H1 (cell line): ENCODE data around the gene BRICD5. TPM values are rescaled to one million over a fixed set of nuclear protein-coding genes. Genes with fewer than 3 reads are reported as not detected.

ENCODE experiments used
- CTCF ChIA-PET: fragments of 300-600 bp; sonication (Branson Sonifier 250); formaldehyde crosslinking; loops from one replicate; lab custom pipeline; 2021; ENCODE audit not compliant: partially characterized antibody; lab: Charles Lee
- POLR2A ChIA-PET: fragments of 300-600 bp; sonication (Branson Sonifier 250); formaldehyde crosslinking; loops from one replicate; lab custom pipeline; 2021; ENCODE audit warnings: inconsistent platforms; ENCODE audit not compliant: partially characterized antibody; lab: Charles Lee
- DNase-seq, 2 experiments: peaks; one replicate each; pipeline versions ENCODE4 v3.0.0 to v3.0.0-alpha.2; 2010 to 2022; ENCODE audit warnings: low spot score in 2 of 2, low read depth in 1 of 2, mixed read lengths in 1 of 2
- FAIRE-seq: peaks from 2 replicates; lab custom pipeline; 2011; peaks lifted over from hg19 to GRCh38; lab: Jason Lieb, UNC
- H2AFZ ChIP-seq: 2 replicates; pipeline ENCODE4 v1.8.1; 2012; ENCODE audit warnings: low read length, inconsistent platforms
- H2AK5ac ChIP-seq: 2 replicates; pipeline ENCODE4 v1.6.1; 2013; ENCODE audit warnings: low read depth, low read length
- H2BK120ac ChIP-seq: replicated peaks from 2 replicates; pipeline ENCODE3; 2013; ENCODE audit warnings: low read depth, low read length, inconsistent platforms
- H2BK12ac ChIP-seq: 2 replicates; pipeline ENCODE4 v1.6.1; 2013; ENCODE audit warnings: low read depth, low read length
- H2BK15ac ChIP-seq: 2 replicates; pipeline ENCODE4 v1.6.1; 2013; ENCODE audit warnings: low read length
- H2BK20ac ChIP-seq: 2 replicates; pipeline ENCODE4 v1.6.1; 2013; ENCODE audit warnings: low read length
- H2BK5ac ChIP-seq: 2 replicates; pipeline ENCODE4 v1.6.1; 2013; ENCODE audit warnings: low read depth, low read length
- H3K14ac ChIP-seq: 2 replicates; pipeline ENCODE4 v1.6.1; 2013; ENCODE audit warnings: inconsistent platforms; ENCODE audit not compliant: insufficient read length
- H3K18ac ChIP-seq: 2 replicates; pipeline ENCODE4 v1.6.1; 2013; ENCODE audit warnings: low read length; ENCODE audit errors: extremely low read depth
- H3K23ac ChIP-seq: 2 replicates; pipeline ENCODE4 v1.6.1; 2013; ENCODE audit warnings: inconsistent platforms; ENCODE audit not compliant: insufficient read length
- H3K23me2 ChIP-seq: 2 replicates; pipeline ENCODE4 v1.6.1; 2013; ENCODE audit warnings: low read depth, low read length
- H3K27ac ChIP-seq: 2 replicates; pipeline ENCODE4 v1.6.1; 2011; ENCODE audit warnings: low read depth, low read length, inconsistent platforms
- H3K27me3 ChIP-seq, 4 experiments: replicated peaks in 1 of 4; 1 replicate in 1 of 4; 2 replicates in 3 of 4; pipeline versions ENCODE4 v1.6.1 to v1.8.1; 2011 to 2013; ENCODE audit warnings: low read length in 3 of 4, mild to moderate bottlenecking in 3 of 4, inconsistent platforms in 2 of 4, mixed read lengths in 2 of 4, moderate library complexity in 1 of 4; ENCODE audit not compliant: control insufficient read depth in 3 of 4, insufficient read depth in 3 of 4; ENCODE audit errors: extremely low read depth in 1 of 4
- H3K36me3 ChIP-seq, 4 experiments: 2 replicates each; pipeline versions ENCODE4 v1.6.1 to v1.8.1; 2011 to 2013; ENCODE audit warnings: mild to moderate bottlenecking in 4 of 4, low read length in 3 of 4, moderate library complexity in 2 of 4, control low read depth in 1 of 4, inconsistent platforms in 1 of 4; ENCODE audit not compliant: insufficient read depth in 4 of 4, control insufficient read depth in 2 of 4
- H3K4ac ChIP-seq: replicated peaks from 2 replicates; pipeline ENCODE3; 2013; ENCODE audit warnings: low read length, low read depth, mixed read lengths, inconsistent platforms; ENCODE audit not compliant: insufficient read length
- H3K4me1 ChIP-seq, 4 experiments: replicated peaks in 1 of 4; 1 replicate in 1 of 4; 2 replicates in 3 of 4; pipeline versions ENCODE4 v1.6.1 to v1.8.1; 2011 to 2013; ENCODE audit warnings: low read length in 3 of 4, inconsistent platforms in 2 of 4, mixed read lengths in 1 of 4; ENCODE audit not compliant: insufficient read depth in 4 of 4, control insufficient read depth in 3 of 4
- H3K4me2 ChIP-seq, 2 experiments: 2 replicates each; pipeline versions ENCODE4 v1.6.1 to v1.8.1; 2011 to 2013; ENCODE audit warnings: low read depth in 2 of 2, low read length in 2 of 2, control low read depth in 1 of 2, inconsistent platforms in 1 of 2, mild to moderate bottlenecking in 1 of 2; ENCODE audit not compliant: insufficient read depth in 1 of 2
- H3K4me3 ChIP-seq, 4 experiments: fragments of 200-600, 300-600 bp in 1 of 4; sonication (generic), shearing (Covaris generic), sonication (Bioruptor Twin) in 1 of 4; 2 replicates each; pipeline versions ENCODE4 v1.5.1 to v1.8.1; 2011 to 2016; ENCODE audit warnings: low read length in 4 of 4, low read depth in 3 of 4, control low read depth in 2 of 4, inconsistent platforms in 2 of 4, mild to moderate bottlenecking in 2 of 4, mixed read lengths in 1 of 4, moderate library complexity in 1 of 4; ENCODE audit not compliant: insufficient read depth in 2 of 4; ENCODE audit errors: extremely low read depth in 1 of 4
- H3K56ac ChIP-seq: replicated peaks from 2 replicates; pipeline ENCODE3; 2013; ENCODE audit warnings: low read depth, mild to moderate bottlenecking, mixed read lengths, low read length, inconsistent platforms; ENCODE audit not compliant: insufficient read length
- H3K79me1 ChIP-seq: 2 replicates; pipeline ENCODE4 v1.6.1; 2013; ENCODE audit warnings: low read depth, low read length, control low read depth
- H3K79me2 ChIP-seq, 2 experiments: 2 replicates each; pipeline versions ENCODE4 v1.6.1 to v1.8.1; 2012 to 2013; ENCODE audit warnings: low read length in 2 of 2, mild to moderate bottlenecking in 2 of 2, inconsistent platforms in 1 of 2; ENCODE audit not compliant: insufficient read depth in 2 of 2, control insufficient read depth in 1 of 2
- H3K9ac ChIP-seq, 4 experiments: replicated peaks in 1 of 4; 1 replicate in 1 of 4; 2 replicates in 3 of 4; pipeline versions ENCODE4 v1.6.1 to v1.8.1; 2011 to 2013; ENCODE audit warnings: low read depth in 3 of 4, low read length in 3 of 4, control low read depth in 2 of 4, mild to moderate bottlenecking in 2 of 4, moderate library complexity in 2 of 4, inconsistent platforms in 1 of 4; ENCODE audit errors: extremely low read depth in 1 of 4
- H3K9me3 ChIP-seq, 2 experiments: 2 replicates each; pipeline versions ENCODE4 v1.6.1 to v1.8.1; 2012 to 2013; ENCODE audit warnings: mild to moderate bottlenecking in 2 of 2, moderate library complexity in 2 of 2, control low read depth in 1 of 2, inconsistent platforms in 1 of 2, low read depth in 1 of 2, low read length in 1 of 2, mixed read lengths in 1 of 2; ENCODE audit not compliant: insufficient read depth in 2 of 2
- H4K20me1 ChIP-seq, 2 experiments: replicated peaks in 1 of 2; 2 replicates each; pipeline versions ENCODE3 to v1.8.1; 2011 to 2013; ENCODE audit warnings: inconsistent platforms in 2 of 2, low read length in 2 of 2, mild to moderate bottlenecking in 1 of 2; ENCODE audit not compliant: insufficient read depth in 2 of 2, control insufficient read depth in 1 of 2
- H4K5ac ChIP-seq: 2 replicates; pipeline ENCODE4 v1.6.1; 2013; ENCODE audit warnings: low read length, low read depth, mixed read lengths, inconsistent platforms; ENCODE audit not compliant: insufficient read length
- H4K8ac ChIP-seq: 2 replicates; pipeline ENCODE4 v1.8.0; 2013; ENCODE audit warnings: mild to moderate bottlenecking, moderate library complexity, low read length, inconsistent platforms; ENCODE audit not compliant: insufficient read depth; ENCODE audit errors: extremely low read depth
- H4K91ac ChIP-seq: replicated peaks from 2 replicates; pipeline ENCODE3; 2013; ENCODE audit warnings: low read length, mixed read lengths, inconsistent platforms; ENCODE audit not compliant: insufficient read length
- ASH2L ChIP-seq: fragments of 200-600, 300-600 bp; sonication (generic); IDR thresholded peaks from one replicate; pipeline ENCODE4 v1.7.1; 2017; ENCODE audit warnings: low read length
- BCL11A ChIP-seq, 2 experiments: IDR thresholded peaks; one replicate each; pipeline ENCODE4 v1.6.1; 2011; ENCODE audit warnings: low read depth in 2 of 2, low read length in 2 of 2, mild to moderate bottlenecking in 2 of 2
- CBX5 ChIP-seq: fragments of 300-800, 300-1000 bp; sonication (generic); IDR thresholded peaks from 2 replicates; pipeline ENCODE4 v1.7.1; 2016; ENCODE audit warnings: antibody characterized with exemption, low read length, low read depth
- JUN ChIP-seq: IDR thresholded peaks from 2 replicates; pipeline ENCODE4 v1.6.1; 2011; ENCODE audit warnings: low read depth, mild to moderate bottlenecking, improper control_type of control experiment, low read length
- MAFK ChIP-seq: IDR thresholded peaks from 2 replicates; pipeline ENCODE4 v1.6.1; 2012; ENCODE audit warnings: low read depth, mild to moderate bottlenecking, improper control_type of control experiment, low read length
- NANOG ChIP-seq: IDR thresholded peaks from 2 replicates; pipeline ENCODE4 v1.6.1; 2011; ENCODE audit warnings: low read length, low read depth, mild to moderate bottlenecking, inconsistent platforms; ENCODE audit not compliant: insufficient read depth, poor library complexity, severe bottlenecking
- POLR2A ChIP-seq, 2 experiments: IDR thresholded peaks; 1 replicate in 1 of 2; 2 replicates in 1 of 2; pipeline ENCODE4 v1.6.1; 2011; ENCODE audit warnings: low read depth in 2 of 2, low read length in 2 of 2, mild to moderate bottlenecking in 2 of 2; ENCODE audit errors: control extremely low read depth in 1 of 2
- POU5F1 ChIP-seq: IDR thresholded peaks from 2 replicates; pipeline ENCODE4 v1.6.1; 2011; ENCODE audit warnings: low read depth, mild to moderate bottlenecking, low read length, moderate library complexity
- RBBP5 ChIP-seq: IDR thresholded peaks from 2 replicates; pipeline ENCODE4 v1.7.1; 2012; ENCODE audit warnings: low read depth, mild to moderate bottlenecking, inconsistent platforms, low read length, moderate library complexity, borderline replicate concordance
- SAP30 ChIP-seq: fragments of 300-600 bp; sonication (generic); IDR thresholded peaks from 2 replicates; pipeline ENCODE4 v1.7.1; 2012; ENCODE audit warnings: low read length, moderate library complexity, mild to moderate bottlenecking, inconsistent platforms; ENCODE audit not compliant: insufficient read depth, insufficient replicate concordance
- SP1 ChIP-seq: IDR thresholded peaks from 2 replicates; pipeline ENCODE4 v1.6.1; 2011; ENCODE audit warnings: low read depth, low read length
- SP2 ChIP-seq: IDR thresholded peaks from 2 replicates; pipeline ENCODE4 v1.6.1; 2012; ENCODE audit warnings: mild to moderate bottlenecking, low read length, inconsistent platforms
- SRF ChIP-seq: IDR thresholded peaks from 2 replicates; pipeline ENCODE4 v1.6.1; 2011; ENCODE audit warnings: mild to moderate bottlenecking, low read depth, low read length, moderate library complexity
- TEAD4 ChIP-seq: IDR thresholded peaks from 2 replicates; pipeline ENCODE4 v1.6.1; 2012; ENCODE audit warnings: low read depth, low read length, inconsistent platforms, mixed read lengths
- ZNF274 ChIP-seq: IDR thresholded peaks from 2 replicates; pipeline ENCODE4 v1.7.0; 2012; ENCODE audit warnings: low read length, borderline replicate concordance; ENCODE audit errors: extremely low read depth
- WGBS, 2 experiments: shearing (Covaris generic) in 1 of 2; methylation state at CpG; one replicate each; pipeline versions ENCODE4 v1.1.6 to v1.1.7; 2013 to 2015; ENCODE audit warnings: low lambda C conversion rate in 2 of 2, mixed read lengths in 2 of 2, inconsistent platforms in 1 of 2, low coverage in 1 of 2, missing lambda C conversion rate in 1 of 2; ENCODE audit not compliant: insufficient replicate concordance in 2 of 2, insufficient coverage in 1 of 2, insufficient read length in 1 of 2; ENCODE audit errors: extremely low coverage in 1 of 2, missing lambda C conversion rate in 1 of 2; 5-methylcytosine and 5-hydroxymethylcytosine counted together
- polyA plus RNA-seq, 7 experiments: library from polyadenylated mRNA; depleted of rRNA in 3 of 7; stranded (reverse) in 5 of 7; unstranded in 2 of 7; fragments of >200 nt in 5 of 7; fragments of 200-250 nt in 2 of 7; gene quantifications; 1 replicate in 5 of 7; 2 replicates in 1 of 7; 4 replicates in 1 of 7; pipeline versions ENCODE4 v1.2.1 to v1.2.3, GENCODE V29; 2011 to 2013; ENCODE audit warnings: missing spikeins in 2 of 7, mixed read lengths in 2 of 7
- total RNA-seq: library from RNA; stranded (reverse); fragmentation: NEBNext Ultra II Directional; extraction: Animal tissue kit (Norgen Biotek cat#: 25700); gene quantifications from 2 replicates; pipeline ENCODE4 v1.2.1, GENCODE V29; 2021

The BRICD5 gene
- total and polyA plus RNA-seq, 2 of the 8 experiments (the other 6 are each of a cell fraction or from before 2014, with no cell fraction given): 8.5 to 14.2 TPM

DNA sequence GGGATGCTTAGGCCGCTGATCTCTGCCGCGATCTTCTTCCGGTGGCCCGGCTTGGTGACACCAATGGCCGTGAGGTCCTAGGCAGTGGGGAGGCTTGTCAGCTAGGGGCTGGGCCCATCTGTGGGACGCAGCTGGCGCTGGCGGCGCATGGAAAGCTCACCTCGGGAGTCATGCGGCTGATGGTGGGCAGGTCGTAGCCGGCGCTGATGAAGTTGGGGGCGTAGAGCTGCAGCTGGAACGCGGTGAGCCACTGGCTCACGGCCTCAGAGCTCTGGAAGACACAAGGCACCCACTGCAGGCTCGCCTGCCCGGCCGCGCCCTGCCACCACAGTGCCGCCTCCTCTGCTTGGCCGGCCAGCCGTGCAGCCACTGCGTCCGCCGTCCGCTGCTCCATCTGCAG is 27.0 kb downstream of the BRICD5 start:
- no peak overlapping the region for H2AFZ ChIP-seq
- ChIA-PET CTCF (interaction anchor here (0.5 to 0.8 kb wide), 2 partner anchors 11 to 128 kb away, joined by 3 to 4 read pairs; no protein-coding TSS in a partner anchor), POLR2A (interaction anchor here (0.6 to 4.9 kb wide), 10 partner anchors 9 to 158 kb away, joined by 3 to 17 read pairs (median 3); partner anchors contain the start of genes NHERF2, PGP and TRAF7)
- H2BK120ac ChIP-seq: no peak overlapping the region
- H4K91ac ChIP-seq: no peak overlapping the region
- no peaks in the 10 kb centered on the region for H3K79me2 ChIP-seq
- H3K18ac ChIP-seq: no peak overlapping the region
- DNase-seq: no peak
- H3K56ac ChIP-seq: no peak overlapping the region
- H3K4me1 ChIP-seq: peaks cover 0 to 7% (median 2%) of the 10 kb centered on the region in 4 experiments; a peak in 4 of 7 replicates
- H2BK20ac ChIP-seq: no peak overlapping the region
- no peak overlapping the region for H4K8ac ChIP-seq
- H4K5ac ChIP-seq: no peak overlapping the region
- H2AK5ac ChIP-seq: no peak overlapping the region
- FAIRE-seq: no peak
- peaks cover 0 to 6% of the 10 kb centered on the region in 2 experiments for H4K20me1 ChIP-seq
- peaks cover 0 to 4% (median 0%) of the 10 kb centered on the region in 4 experiments; a peak in 1 of 8 replicates for H3K36me3 ChIP-seq
- no peak overlapping the region for H3K4me2 ChIP-seq
- no peak overlapping the region for H3K14ac ChIP-seq
- H3K9ac ChIP-seq: no peak overlapping the region
- H2BK12ac ChIP-seq: no peak overlapping the region
- no peak overlapping the region for H2BK15ac ChIP-seq
- H3K27me3 ChIP-seq: no peaks in the 10 kb centered on the region; a peak in 1 of 7 replicates
- TF ChIP-seq SAP30 (no peak), MAFK (no peak), TEAD4 (no peak), RBBP5 (no peak), SP1 (no peak), NANOG (no peak), POLR2A (IDR thresholded peaks at IDR 0.05; ENCODE audit: control extremely low read depth in 1 of 2, low read depth in 2 of 2, low read length in 2 of 2) (no peak), BCL11A (IDR thresholded peaks at IDR 0.05; ENCODE audit: low read depth in 2 of 2, low read length in 2 of 2) (no peak), POU5F1 (no peak), JUN (no peak), ASH2L (no peak), SRF (no peak), CBX5 (no peak), ZNF274 (no peak), SP2 (no peak)
- peaks cover 2% of the 10 kb centered on the region; the same call in 1 of the 2 replicates for H3K23me2 ChIP-seq
- 96% methylated on average over 29 of the region's 30 CpGs; no CpG with 5 or more reads in 1 of the 2 experiments for WGBS, 2 experiments
- H3K4ac ChIP-seq: no peak overlapping the region
- H2BK5ac ChIP-seq: no peak overlapping the region
- H3K79me1 ChIP-seq: no peaks in the 10 kb centered on the region
- no peak overlapping the region for H3K4me3 ChIP-seq
- no peaks in the 10 kb centered on the region for H3K9me3 ChIP-seq
- no peak overlapping the region for H3K23ac ChIP-seq
- H3K27ac ChIP-seq: no peak overlapping the region
